Right ventricle myocardium inferior (tissue), 1 donor: ENCODE data around the gene SMS. TPM values are rescaled to one million over a fixed set of nuclear protein-coding genes. Genes with fewer than 3 reads are reported as not detected.
A peak's percentile ranks its signal among the peaks of the same experiment; 100 is the strongest.
"Not testable (repeated sequence)": the region's sequence is repeated elsewhere in the genome, so short reads cannot be mapped to it uniquely, and the experiment has no call there.

Experiments used
- ATAC-seq: fragments of 200-7000 bp; cut with Tn5 transposase; one replicate; pipeline ENCODE4 v1.9.1; 2020; ENCODE audit warnings: mild to moderate bottlenecking, moderate library complexity
- DNase-seq: peaks from one replicate; pipeline ENCODE4 v3.0.0; 2021; ENCODE audit errors: missing footprints
- intact Hi-C: fragments of 100-400 bp; cut with DNase I; formaldehyde crosslinking; loops from one replicate; pipeline ENCODE4 v1.11.0; 2022
- total RNA-seq: library from RNA; stranded (reverse); fragmentation: NEBNext Ultra II Directional; extraction: Animal tissue kit (Norgen Biotek cat#: 25700); gene quantifications from one replicate; pipeline ENCODE4 v1.2.1, GENCODE V29; 2021
- donor health status: DM: no; HTN: yes; CAD: no; lungs with severe emphysema.

The SMS gene
- total RNA-seq, 1 donor from 2014 or later: 54.4 TPM

DNA sequence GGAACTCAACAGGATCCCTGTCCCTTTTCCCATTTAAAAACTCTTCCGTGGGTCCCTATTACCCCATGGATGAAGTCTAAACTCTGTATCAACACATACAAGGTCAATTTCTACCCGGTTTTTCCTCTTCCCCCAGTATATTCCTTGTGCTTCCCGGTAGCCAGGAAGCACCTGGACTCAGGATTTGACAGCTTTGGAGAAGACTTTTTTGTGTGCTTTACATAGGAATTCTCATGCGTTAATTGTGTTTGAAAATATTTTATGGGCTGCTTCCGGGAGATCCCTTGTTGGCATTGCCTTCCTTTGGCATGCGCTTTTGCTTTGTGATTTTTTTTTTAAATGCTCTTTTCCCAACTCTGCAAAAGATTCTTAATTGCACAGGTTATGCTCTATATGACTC lies 7.2 kb downstream of the SMS start:
- ATAC-seq (no peak), DNase-seq (no peak)
- intact Hi-C loops: loop anchor here (10.0 kb wide), 1 partner anchor 193 kb away; the partner anchor contains the start of gene SMPX

DNA sequence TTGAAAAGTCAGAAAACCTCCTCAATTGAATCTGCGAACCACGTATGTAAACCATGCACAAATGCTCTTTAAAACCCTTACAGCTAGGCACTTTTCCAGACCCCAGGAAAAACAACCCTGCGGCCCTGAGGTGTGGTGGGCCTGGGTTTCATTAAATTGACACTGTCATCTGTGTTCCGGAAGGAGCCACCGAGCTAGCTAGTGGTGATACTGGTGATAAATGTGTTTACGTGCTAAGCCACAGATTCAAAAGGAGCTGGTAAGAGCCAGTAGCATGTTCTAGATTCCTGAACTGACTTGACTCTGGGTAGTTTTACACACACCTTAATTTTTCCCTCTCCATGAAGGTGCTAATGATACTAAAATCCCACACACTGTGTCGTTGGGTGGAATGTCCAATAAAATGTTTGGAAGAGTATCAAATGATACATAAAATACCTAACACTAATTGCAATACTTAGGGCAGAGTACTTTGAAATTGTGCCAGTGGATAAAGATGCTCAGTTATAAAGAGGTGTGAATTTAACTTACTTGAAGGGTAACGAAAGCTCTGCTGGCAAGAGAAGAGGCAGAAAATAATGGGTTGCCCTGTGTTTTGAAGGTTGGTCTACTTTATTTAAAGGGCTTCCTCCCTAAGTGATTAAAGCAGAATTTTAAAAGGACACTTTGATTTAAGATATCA lies 8.5 kb downstream of the SMS start:
- no peak for DNase-seq
- peak; percentile 46 for ATAC-seq
- intact Hi-C loops: loop anchor here (10.0 kb wide), 1 partner anchor 194 kb away; the partner anchor contains the start of gene SMPX

DNA sequence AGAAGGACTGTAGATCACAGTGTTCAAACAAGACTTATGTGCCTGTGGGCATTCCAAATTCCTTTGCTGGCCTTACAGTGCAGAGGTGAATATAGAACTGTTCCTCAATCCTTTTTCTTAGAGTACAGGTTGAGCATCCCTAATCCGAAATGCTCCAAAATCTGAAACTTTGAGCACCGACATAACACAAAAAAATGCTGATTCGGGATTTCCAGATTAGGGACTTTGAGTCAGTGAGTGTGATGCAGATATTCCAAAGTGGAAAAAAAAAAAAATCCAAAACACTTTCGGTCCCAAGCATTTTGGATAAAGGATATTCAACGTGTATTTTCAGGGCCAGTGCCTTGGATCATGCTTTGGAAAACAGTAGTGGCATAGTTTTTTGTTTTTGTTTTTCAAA lies 9.2 kb downstream of the SMS start:
- DNase-seq (no peak), ATAC-seq (no peak)
- intact Hi-C loops: loop anchor here (10.0 kb wide), 1 partner anchor 195 kb away; the partner anchor contains the start of gene SMPX

DNA sequence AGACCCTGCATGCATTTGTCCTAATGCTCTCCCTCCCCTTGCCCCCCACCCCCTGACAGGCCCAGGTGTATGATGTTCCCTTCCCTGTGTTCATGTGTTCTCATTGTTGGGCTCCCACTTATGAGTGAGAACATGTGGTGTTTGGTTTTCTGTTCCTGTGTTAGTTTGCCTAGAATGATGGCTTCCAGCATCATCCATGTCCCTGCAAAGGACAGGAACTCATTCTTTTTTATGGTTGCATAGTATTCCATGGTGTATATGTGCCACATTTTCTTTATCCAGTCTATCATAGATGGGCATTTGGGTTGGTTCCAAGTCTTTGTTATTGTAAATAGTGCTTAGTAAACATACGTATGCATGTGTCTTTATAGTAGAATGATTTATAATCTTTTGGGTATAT lies 10.0 kb downstream of the SMS start:
- intact Hi-C loops, ATAC-seq, DNase-seq: not testable (repeated sequence)

DNA sequence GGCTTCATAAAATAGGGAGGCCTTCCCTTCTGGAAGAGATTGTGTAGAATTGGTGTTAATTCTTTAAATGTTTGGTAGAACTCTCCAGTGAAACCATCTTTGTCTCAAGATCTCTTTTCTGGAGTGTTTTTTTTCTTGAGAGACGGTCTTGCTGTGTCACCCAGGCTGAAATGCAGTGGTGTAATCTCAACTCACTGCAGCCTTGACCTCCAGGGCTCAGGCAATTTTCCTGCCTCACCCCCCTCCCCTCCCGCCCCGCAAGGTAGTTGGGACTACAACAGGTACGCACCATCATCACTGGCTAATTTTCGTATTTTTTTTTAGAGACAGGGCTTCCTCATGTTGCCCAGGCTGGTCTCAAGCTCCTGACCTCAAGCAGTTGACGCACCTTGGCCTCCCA lies 12.1 kb downstream of the SMS start:
- intact Hi-C loops: no loop called here
- no peak for DNase-seq
- no peak for ATAC-seq

DNA sequence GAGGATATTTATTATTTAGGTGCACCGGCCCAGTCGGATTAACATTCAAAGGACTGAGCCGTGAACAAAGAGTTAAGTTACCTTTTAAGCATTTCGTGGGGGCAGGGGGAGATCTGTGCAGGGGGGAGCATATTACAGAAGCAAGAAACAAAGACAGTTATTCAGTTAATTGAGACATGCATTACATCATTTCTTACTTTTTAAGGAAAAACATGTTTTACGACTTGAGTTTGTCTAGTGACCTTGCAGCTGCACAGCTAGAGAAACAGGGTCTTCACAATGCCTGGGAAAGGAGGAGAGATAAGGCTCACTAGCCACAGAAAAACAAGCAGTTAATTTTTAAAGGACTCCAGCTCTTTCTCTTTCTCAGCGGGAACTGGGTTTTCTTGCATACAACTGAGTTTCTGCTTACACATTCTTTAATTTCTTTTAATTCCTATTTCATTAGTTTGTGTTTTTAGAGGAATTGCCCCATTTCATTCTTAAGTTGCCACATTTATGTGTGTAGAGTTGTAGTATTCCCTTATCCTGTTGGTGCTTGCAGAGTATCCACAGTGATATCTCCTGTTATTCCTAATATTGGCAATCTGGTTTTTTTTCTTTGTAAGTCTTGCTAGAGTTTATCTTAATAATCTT lies 12.8 kb downstream of the SMS start:
- DNase-seq, intact Hi-C loops, ATAC-seq: not testable (repeated sequence)

DNA sequence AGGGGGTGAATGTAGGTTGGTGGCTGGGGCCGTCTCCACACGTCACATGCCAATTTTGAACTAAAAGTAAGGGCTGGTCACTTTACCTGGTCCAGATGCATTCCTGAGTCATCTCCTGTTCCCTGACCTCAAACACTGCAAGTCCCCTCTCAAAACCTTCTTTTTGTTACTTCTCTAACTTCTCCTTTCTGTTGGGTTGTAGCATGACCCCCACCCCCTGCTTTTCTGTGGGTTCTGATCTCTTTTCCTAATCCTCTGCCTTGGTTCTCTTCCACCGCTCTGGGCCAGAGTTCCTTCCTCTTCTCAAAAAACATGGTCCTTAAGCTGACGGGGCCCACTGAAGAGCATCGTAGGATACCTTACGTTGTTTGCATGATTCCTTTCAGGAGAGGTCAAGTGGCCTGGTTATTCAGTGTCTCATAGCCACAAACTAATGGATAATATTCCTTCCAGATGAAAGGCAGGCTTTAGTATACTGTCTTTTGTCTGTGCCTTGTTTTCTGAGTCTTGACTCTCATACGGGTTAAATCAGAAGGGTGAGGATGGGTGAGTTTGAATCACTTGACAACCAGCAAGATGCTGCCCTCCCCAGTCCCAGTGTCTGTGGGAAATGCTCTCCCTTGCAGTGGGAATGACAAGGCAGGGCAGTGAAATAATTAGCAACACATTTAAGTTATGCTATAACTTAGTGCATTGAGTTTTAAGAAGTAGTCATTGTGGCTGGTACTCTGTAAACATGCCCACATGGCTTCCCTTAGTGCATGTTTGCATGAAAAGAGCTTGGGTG lies 15.1 kb downstream of the SMS start:
- no peak for ATAC-seq
- intact Hi-C loops: no loop called here
- DNase-seq: no peak

DNA sequence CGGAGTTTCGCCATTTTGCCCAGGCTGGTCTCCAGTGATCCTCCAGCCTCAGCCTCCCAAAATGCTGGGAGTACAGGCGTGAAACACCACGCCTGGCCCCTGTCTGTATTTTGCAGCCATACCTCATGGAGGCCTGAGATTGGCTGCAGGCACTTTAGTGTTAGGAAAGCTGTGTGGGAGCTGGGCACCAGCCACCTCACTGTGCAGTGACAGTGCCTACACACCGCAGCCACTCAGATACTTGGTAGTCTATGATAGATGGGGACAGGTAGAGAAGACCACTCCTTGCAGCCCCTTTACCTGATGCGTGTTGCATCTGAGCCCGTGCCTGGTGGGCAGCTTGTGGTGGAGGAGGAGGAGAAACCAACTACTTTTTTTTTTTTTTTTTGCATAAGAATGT lies 16.3 kb downstream of the SMS start:
- no peak for ATAC-seq
- DNase-seq: no peak
- intact Hi-C loops: no loop called here

DNA sequence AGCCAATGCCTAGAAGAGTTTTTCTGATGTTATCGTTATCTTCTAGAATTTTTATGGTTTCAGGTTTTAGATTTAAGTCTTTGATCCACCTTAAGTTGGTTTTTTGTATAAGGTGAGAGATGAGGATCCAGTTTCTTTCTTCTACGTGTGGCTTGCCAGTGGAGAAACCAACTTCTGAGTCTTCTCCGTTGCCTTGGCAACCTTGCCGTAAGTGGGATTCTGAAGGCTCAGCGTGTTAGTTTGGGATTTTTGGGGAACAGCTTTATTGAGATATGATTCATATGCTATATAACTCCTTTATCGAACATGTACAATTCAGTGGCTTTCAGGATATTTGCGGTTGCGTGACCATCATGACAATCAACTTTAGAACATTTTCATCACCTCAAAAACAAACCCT lies 17.7 kb downstream of the SMS start:
- intact Hi-C loops: no loop called here
- ATAC-seq (no peak), DNase-seq (no peak)

DNA sequence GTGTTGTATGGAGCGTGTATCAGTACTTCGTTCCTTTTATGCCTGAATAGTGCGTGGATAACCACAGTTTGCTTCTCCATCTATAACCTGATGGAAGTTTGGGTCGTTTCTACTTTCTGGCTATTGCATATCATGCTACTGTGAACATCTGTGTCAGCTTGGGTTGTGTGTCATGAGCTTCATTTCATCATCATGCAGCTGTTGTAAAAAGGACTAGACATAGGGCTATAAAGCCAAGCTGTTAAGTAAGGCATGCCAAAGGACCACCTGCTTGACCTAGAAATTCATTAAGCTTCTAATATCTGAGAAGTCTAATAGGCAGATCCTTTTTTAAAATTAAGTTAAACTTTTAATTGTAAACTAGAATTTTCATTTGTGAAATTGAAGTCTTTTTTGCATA lies 18.4 kb downstream of the SMS start:
- intact Hi-C loops: no loop called here
- DNase-seq (no peak), ATAC-seq (no peak)

DNA sequence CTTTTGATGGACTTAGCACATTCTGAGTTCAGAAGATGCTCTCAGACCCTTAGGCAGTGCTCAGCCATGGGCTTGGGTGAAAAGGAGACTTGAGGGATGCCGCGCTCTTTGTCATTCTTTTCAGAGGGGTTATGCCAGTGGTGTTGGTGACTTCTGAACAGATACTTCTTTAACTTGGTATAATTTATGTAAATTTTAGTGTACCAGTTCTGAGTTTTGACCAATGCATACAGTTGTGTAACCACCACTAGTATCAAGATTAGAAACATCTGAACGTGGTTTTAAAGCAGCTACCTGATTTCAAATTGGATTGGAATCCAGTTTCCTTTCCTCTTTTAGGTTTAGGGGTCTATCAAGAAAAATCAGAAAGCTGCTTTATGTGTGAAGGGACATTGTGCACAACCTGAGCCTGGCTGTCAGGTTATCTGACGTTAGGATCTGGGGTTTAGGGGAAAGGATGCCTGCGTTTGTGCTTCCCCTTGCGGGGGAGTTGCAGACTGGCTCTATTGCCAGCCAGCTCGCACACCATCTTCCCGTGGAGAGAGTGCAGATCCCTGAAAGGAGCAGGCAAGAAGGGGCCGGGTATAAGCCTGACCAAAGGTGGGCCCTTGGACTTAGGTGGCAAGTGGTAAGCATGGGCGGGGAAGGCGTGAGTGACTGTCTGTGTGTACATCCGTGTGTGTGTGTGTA lies 19.0 kb downstream of the SMS start:
- DNase-seq (no peak), ATAC-seq (no peak)
- intact Hi-C loops: no loop called here

DNA sequence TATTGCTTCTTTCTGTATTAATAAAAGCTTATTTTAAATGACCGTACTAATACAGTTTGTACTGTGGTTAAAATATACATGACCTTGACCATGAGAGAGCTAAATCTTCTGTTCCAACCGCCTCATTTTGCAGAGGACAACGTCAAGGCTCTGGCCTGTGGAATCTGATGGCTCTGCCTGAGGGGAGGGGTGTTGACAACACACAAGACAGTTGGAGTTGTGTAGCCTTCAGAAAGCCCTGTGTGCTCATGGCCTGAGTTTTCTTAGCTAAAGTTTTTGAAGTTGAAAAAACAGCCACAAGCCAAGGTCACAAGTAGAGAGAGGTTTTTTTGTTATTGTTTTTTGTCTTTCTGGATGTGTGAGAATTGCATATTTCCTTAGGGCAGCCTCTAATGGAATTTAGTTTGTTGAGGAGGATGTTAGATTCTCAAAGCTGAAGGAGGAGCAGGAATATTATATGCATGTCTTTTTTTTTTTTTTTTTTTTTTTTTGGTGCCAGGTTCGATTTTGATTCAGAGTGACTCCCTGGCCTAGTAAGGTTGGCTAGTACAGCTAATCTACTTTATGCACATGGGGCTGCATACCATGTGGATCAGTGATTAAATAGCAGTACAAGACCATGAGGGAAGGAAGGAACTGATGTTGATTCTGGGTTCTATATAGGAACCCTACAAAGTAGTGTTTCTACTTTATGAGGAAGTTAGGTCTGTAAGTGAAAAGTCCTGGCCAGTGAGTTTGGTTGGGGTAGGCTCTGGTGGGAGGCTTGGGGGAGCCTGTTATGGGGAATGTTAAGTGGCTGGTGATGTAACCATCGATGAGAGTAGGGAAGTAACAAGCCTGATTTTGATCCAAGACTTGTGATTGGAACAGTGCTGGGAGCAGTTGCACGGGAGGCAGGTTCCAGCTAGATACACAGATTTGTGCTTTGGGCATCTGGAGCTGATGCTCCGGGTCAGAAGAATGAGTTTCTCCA lies 20.3 kb downstream of the SMS start:
- intact Hi-C loops: no loop called here
- no peak for DNase-seq
- ATAC-seq: no peak

DNA sequence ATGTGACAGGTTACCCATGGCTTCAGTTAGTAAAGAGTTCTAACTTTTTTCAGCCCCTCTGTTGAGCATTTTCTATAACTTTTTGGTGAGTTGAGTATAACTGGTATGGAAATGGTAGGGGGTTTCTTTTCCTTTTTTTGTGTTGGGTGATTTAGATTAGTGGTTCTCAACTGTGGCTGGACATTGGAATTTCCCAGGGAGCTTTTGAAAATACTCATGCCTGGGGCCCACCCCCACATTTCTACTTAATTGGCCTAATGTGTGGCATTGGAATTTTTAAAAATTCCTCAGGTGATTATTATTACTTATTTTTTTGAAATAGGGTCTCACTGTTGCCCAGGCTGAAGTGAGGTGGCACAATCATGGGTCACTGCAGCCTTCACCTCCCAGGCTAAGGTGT lies 21.9 kb downstream of the SMS start:
- intact Hi-C loops: no loop called here
- no peak for ATAC-seq
- DNase-seq: no peak

DNA sequence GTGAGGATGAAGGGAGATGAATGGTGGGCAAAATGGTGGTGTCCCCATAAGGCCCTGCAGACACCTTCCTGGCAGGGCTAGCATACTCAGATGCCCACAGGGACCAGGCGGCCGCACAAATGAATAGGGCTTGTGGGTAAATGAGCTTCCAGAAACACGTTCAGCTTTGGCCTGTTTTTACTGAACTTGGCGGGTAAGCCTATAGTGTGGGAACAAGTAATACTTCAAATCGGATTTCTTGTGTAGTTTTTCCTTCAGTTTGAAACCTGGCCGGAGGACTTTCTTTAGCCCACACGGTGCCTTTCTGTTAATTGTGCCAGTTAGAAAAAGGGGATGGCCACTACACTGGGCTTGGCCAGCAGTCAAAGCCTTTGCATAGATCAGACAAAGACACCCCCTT lies 22.8 kb downstream of the SMS start:
- intact Hi-C loops: no loop called here
- ATAC-seq: peak; percentile 52
- DNase-seq: no peak

DNA sequence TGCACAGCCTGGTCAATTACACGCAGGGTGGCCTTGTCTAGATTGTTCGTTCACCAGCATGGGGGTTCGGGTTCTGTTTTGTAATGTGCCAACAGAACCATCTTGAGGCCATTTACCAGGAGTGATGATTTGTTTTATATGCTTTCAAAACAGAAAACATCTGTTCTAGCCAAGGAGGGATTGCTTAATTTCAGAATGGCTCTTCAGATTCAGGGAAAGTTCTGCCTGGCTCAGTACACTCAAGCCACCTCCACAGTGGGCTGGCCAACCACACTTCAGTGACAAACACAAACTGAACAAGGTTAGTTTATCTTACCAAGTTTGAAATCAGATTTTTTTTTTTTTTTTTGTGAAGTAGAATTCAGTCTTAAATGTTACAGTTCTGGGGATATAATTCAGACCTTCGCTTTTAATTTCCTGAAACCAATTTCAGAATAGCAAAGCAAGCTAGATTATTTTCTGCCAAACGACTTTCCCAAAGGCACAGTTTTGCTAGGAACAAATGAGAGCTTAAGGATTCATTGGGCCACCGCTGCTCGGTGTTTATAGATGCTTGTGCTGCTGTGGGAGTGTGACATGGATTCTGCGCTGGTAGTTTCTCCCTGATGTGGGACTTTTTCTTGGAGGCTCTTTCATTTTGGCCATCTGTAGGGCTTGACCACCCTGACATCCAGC lies 23.4 kb downstream of the SMS start:
- DNase-seq (no peak), ATAC-seq (peak; percentile 76)
- intact Hi-C loops: no loop called here

DNA sequence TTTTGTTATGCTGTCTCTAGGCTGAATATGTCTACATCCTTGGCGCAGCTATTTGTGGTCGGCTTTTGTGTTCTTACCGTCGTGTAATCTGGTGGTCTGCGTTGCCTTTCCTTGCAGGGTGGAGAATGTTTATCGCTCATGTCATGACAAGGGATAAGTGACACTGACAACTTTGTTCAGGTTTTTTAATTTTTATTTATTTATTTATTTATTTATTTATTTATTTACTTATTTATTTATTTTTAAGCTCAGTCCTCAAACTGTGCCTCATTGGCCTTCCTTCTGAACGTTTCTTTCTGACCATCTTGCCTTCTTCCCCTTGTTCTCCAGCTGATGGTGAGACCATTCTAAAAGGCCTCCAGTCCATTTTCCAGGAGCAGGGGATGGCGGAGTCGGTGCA lies 26.4 kb downstream of the SMS start:
- intact Hi-C loops: no loop called here

DNA sequence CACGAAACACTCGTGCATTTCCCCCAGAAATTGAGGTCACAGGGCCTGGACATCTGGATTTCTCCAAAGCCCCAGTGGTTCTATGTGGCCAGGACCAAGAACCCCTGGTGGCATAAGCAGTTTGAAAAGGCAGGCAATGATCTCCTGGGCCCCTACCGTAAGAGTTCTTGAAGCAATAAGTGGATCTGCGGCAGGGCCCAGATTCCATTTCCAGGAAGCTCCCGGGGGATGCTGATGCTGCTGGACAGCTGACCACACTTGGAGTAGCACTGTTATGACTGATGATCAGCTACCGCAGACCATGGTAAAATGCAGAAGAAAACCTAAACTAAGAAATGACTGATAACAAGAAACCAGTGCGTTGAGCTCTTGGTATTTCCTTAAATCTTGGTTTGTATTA lies 27.8 kb downstream of the SMS start:
- intact Hi-C loops: no loop called here
- ATAC-seq (no peak), DNase-seq (no peak)

More for the DNA sequence above, 26.4 kb downstream of the SMS start:
- no peak for DNase-seq
- ATAC-seq: no peak

DNA sequence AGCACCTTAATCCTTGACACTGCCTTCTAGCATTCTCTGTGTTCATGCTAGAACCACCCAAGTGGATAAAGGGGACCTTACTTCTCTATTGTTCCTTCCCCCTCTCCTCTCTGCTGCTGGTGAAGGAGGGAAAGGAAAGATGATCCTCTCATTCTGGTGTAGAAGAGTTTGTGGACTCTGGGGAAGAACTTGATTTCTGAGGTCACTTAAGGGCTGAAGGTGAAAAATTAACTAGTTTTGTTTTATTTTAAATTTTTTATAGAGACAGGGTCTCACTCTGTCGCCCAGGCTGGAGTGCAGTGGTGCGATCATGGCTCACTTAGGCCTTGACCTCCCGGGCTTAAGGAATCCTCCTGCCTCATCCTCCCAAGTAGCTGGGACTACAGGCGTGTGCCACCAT lies 29.8 kb downstream of the SMS start:
- DNase-seq (no peak), ATAC-seq (no peak)
- intact Hi-C loops: loop anchor here (10.0 kb wide), 1 partner anchor 1446 kb away; no protein-coding TSS in a partner anchor
